ELR (cell line): ENCODE data around the gene CD7.
"Not testable (repeated sequence)": the region's sequence is repeated elsewhere in the genome, so short reads cannot be mapped to it uniquely, and the experiment has no call there.

Experiments
- DNase-seq: peaks from one replicate; pipeline ENCODE4 v3.0.0-alpha.2; 2015; ENCODE audit warnings: low read depth

Gene CD7

GRCh38 chr17:82317394-82318168 lies at the start of gene CD7:
Gene CD7, minus strand, starts transcription at chr17:82317608. Its CDS starts 113 bp downstream, at chr17:82317495.
- no peak for DNase-seq

- no peak for DNase-seq
Observed at GRCh38 chr17:82366749-82367148, 49.3 kb upstream of the CD7 start.

- DNase-seq: no peak
Observed at GRCh38 chr17:82365606-82366295, 48.3 kb upstream of the CD7 start.

- no peak for DNase-seq
Observed at GRCh38 chr17:82361885-82362633, 44.7 kb upstream of the CD7 start.

GRCh38 chr17:82359451-82360074 lies 42.2 kb upstream of the CD7 start:
- not testable (repeated sequence) for DNase-seq

GRCh38 chr17:82358465-82359350 lies 41.3 kb upstream of the CD7 start, which contains the start of gene TEX19:
Gene TEX19, plus strand, starts transcription at chr17:82359247. Its CDS starts 2,904 bp downstream, at chr17:82362151.
- DNase-seq: peak; percentile 43

- DNase-seq: no peak
Observed at GRCh38 chr17:82357394-82357793, 40.0 kb upstream of the CD7 start.

GRCh38 chr17:82356845-82357355 lies 39.5 kb upstream of the CD7 start:
- no peak for DNase-seq

GRCh38 chr17:82355770-82356427 lies 38.5 kb upstream of the CD7 start:
- DNase-seq: no peak

GRCh38 chr17:82354804-82355308 lies 37.4 kb upstream of the CD7 start:
- DNase-seq: no peak

GRCh38 chr17:82353484-82353883 lies 36.1 kb upstream of the CD7 start:
- no peak for DNase-seq

GRCh38 chr17:82351713-82352488 lies 34.5 kb upstream of the CD7 start:
- DNase-seq: peak; percentile 93

GRCh38 chr17:82351254-82351712 lies 33.9 kb upstream of the CD7 start:
- no peak for DNase-seq

- peak; percentile 40 for DNase-seq
Observed at GRCh38 chr17:82350182-82351030, 33.0 kb upstream of the CD7 start.

GRCh38 chr17:82349287-82349701 lies 31.9 kb upstream of the CD7 start:
- no peak for DNase-seq

GRCh38 chr17:82348866-82349265 lies 31.5 kb upstream of the CD7 start:
- DNase-seq: no peak

- no peak for DNase-seq
Observed at GRCh38 chr17:82348434-82348833, 31.0 kb upstream of the CD7 start.

- not testable (repeated sequence) for DNase-seq
Observed at GRCh38 chr17:82347994-82348393, 30.6 kb upstream of the CD7 start.
